ENCODE measurements around the gene SLC24A4.

Gene SLC24A4

DNA sequence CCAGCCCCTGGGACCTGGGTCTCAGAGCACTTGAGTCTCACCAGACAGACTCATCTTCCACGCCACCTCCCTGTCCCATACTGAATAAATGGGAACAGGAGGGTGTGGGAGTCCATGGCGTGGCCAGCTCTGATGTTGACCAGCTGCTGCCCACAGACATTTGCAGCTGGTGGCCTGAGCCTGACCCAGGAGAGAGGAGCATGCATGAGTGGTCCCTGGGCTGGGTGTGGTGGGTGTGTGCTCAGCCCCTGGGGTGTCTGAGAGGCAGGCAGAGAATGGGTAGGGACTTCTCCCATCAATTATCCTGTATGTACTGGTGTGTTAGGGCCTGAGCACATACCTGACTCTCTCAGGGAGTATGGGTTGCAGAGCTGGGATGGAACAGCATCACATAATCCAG lies 49.3 kb downstream of the SLC24A4 start:
- no peak for TF ChIP-seq ZNF274 (IDR thresholded peaks at IDR 0.05; ENCODE audit: low read depth, low read length)

DNA sequence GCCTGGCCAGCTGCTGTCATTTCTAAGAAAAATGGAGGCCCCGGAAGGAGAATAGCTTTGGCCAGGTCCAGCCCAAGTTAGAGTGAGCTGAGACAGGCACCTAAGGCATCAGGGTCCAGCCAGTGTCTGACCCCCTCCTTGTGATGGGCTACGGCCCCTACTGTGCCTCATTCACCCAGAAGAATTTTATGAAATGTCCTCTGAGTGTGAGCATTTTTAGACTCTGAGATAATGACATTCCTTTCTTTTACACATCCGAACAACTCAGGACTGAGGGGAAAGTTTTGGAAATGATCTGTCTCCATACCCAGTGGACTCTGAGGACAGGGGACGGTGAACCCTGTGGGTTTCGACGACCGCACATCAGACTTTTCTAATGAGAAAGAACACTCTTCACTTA lies 50.4 kb downstream of the SLC24A4 start:
- TF ChIP-seq ZNF274 (IDR thresholded peaks at IDR 0.05; ENCODE audit: low read depth, low read length): no peak
- H3K4me3 ChIP-seq (ENCODE audit: low read length): no peak overlapping the region

More for the DNA sequence above, 49.3 kb downstream of the SLC24A4 start:
- no peak overlapping the region for H3K4me3 ChIP-seq (ENCODE audit: low read length)

DNA sequence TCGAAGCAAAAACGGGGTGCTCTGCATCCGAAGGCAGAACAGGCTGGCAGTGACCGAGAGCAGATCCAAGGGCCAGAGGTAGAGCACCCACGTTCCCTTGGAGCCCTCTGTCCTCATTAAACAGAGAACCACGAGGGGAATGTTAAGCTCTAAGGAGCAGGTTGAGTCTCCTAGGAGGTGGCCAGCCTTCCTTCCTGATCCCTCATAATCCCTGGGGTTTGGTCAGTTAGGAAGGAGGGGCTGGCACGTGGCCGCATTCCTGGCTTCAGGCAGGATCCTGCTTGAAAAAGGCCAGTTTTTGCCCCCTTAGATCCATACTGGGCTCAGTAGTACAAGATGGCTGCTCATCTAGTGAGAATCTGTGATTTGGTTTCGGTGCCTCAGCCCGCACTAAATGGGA lies 57.2 kb downstream of the SLC24A4 start:
- TF ChIP-seq ZNF274 (IDR thresholded peaks at IDR 0.05; ENCODE audit: low read depth, low read length): no peak
- H3K4me3 ChIP-seq (ENCODE audit: low read length): no peak overlapping the region

DNA sequence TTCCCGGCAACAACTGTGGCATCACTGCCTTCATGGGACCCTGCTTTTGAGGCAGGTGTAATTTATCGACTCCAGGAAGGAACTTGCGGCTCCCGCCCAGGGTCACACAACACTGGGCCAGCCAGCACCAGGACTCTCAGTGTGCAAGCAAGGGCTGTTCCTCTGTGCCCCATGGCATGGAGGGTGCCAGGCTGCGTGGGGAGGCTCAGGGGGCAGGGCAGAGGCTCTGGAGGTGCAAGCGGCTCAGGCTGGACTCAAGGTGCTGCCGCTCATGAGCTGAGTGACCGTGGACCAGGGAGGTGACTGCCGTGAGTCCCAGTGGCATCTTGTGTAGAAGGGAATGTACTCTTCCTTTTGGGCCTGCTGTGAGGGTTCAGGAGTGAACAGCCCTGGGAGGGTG lies 57.6 kb downstream of the SLC24A4 start:
- no peak overlapping the region for H3K4me3 ChIP-seq (ENCODE audit: low read length)
- TF ChIP-seq ZNF274 (IDR thresholded peaks at IDR 0.05; ENCODE audit: low read depth, low read length): no peak

DNA sequence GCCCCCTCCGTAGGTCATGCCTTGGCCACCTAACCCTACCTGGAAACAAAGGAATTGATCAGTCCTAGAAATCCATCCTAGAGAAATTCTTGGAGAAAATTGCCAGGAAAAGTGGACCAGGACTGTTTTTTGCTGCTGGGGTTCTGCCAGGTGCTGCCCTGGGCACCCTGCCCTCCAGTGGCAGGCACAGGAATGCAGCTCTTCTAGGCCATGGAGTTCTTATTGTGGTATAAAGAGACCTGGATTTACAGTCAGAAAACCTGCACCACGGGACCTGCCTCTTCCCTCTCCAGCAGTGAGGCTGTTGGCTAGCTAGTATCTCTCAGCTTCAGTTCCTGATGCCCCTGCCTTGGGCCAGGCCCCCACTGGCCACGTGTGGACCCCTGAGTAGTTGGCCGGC lies 59.7 kb downstream of the SLC24A4 start:
- no peak for TF ChIP-seq ZNF274 (IDR thresholded peaks at IDR 0.05; ENCODE audit: low read depth, low read length)
- H3K4me3 ChIP-seq (ENCODE audit: low read length): no peak overlapping the region

DNA sequence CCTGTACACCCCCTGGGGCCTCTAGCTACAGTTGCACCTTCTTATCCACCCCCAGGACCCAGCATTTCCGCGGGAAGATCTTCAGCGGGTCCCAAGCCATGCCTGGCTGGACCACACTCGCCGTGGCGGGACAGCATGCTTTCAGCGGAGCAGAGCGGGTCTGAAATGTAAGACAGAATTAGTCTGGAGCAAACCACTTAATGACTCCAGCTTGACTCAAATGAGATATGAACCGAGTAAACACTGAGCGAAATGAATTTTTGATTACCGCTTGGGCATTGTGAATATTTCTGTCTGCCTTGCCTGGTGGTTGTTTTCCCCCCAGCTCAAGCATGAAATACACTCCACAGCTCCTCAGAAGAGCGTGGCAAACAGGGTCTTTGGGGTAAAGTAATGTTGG lies 60.8 kb downstream of the SLC24A4 start:
- no peak for TF ChIP-seq ZNF274 (IDR thresholded peaks at IDR 0.05; ENCODE audit: low read depth, low read length)
- H3K4me3 ChIP-seq (ENCODE audit: low read length): no peak overlapping the region

DNA sequence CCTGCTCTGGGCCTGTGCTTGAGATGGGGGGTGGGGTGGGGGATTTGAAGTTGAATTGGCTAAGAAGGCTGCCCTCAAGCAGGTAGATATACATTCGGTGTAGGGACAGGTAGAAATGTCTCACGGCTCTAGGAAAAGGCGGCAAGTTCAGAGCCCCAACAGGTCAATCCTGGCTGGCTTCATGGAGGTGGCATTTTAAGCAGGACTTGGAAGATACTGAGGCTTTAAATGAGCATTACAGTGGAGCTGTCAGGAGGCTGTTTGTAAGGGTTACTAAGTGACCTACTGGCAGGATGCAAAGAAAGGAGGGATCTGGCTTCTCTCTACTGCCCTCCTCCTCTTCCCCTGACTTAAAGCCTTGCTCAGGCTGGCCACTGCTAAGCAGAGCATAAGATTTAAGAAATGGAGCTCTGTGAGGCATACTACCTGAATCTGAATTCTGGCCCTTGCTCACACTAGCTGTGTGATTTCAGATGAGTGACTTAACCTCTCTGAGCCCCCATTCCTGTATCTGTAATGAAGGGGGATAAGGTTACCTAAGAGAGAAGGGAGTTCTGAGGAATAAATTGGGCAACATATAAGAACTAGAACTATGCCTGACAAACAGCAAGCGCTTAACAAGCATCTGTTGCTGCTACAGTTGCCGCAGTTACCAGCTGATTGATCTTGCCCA lies 61.6 kb downstream of the SLC24A4 start:
- H3K4me3 ChIP-seq (ENCODE audit: low read length): no peak overlapping the region
- TF ChIP-seq ZNF274 (IDR thresholded peaks at IDR 0.05; ENCODE audit: low read depth, low read length): no peak

DNA sequence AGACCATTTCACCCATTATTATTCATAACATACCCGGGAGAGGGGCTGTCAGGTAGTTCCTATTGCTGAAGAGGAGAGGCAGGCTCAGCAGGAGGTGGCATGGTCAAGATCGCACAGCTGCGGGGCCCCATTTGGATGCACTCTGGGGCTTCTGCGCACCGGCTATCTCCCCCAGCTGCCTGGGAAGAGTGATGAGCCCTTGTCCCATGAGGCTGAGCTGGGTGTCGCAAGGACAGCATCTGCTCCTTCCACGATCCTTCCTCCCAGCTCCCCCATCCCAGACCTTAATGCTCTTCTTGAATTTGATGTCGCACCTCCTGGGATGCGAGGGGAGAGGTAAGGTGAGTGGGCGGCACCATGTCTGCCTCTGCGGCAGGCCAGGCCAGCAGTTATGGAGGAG lies 62.6 kb downstream of the SLC24A4 start:
- no peak for TF ChIP-seq ZNF274 (IDR thresholded peaks at IDR 0.05; ENCODE audit: low read depth, low read length)
- no peak overlapping the region for H3K4me3 ChIP-seq (ENCODE audit: low read length)

DNA sequence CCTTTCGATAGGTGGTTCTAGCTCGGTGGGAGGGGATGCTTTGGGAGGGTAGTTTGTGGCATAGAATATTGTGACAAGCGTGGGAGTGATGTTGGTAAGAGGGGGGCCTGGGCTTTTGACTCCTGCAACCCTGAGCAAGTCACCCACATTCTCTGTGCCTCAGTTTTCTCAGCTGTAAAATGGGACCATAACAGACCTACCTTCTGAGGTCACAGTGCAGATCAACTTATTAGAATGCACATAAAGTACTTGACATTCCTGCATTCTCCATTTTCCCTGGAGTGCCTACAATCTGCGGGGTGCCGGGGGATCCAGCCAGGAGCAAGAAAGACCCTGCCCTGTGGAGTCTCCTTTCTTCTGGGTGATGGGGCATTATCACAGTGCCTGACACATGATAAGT lies 63.2 kb downstream of the SLC24A4 start:
- no peak for TF ChIP-seq ZNF274 (IDR thresholded peaks at IDR 0.05; ENCODE audit: low read depth, low read length)

DNA sequence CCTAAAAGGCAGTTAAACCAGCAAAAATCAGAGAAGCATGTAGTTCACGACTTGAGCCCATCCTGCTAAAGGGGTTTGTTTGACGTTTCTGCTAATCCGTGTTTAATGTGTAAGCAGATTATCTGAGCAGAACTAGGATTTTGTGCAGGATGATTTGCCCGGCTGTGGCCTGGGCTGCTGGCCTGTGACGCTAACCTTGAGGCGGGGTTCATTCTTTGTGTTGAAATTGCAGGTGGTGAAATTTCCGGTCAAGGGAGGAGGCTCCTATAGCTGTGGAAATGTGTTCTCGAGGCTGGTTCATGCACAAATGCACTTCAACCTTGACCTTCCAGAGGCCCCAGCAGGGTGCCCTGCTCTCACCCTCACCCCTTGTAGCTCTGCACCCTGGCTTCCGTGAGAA lies 63.7 kb downstream of the SLC24A4 start:
- no peak for TF ChIP-seq ZNF274 (IDR thresholded peaks at IDR 0.05; ENCODE audit: low read depth, low read length)
- H3K4me3 ChIP-seq (ENCODE audit: low read length): no peak overlapping the region

More for the DNA sequence above, 63.2 kb downstream of the SLC24A4 start:
- H3K4me3 ChIP-seq (ENCODE audit: low read length): no peak overlapping the region

DNA sequence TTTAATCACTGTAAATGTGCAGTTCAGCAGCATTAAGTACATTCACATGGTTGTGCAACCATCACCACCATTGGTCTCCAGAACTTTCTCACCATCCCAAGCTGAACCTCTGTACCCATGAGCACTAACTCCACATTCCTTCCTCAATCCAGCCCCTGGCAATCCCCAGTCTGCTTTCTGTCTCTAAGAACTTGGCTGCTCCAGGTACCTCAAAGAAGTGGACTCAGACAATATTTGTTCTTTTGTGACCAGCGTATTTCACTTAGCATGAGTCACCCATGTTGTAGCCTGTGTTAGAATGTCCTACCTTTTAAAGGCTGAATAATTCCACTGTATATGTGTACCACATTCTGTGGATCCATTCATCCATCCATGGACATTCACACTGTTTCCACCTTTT lies 64.6 kb downstream of the SLC24A4 start:
- TF ChIP-seq ZNF274 (IDR thresholded peaks at IDR 0.05; ENCODE audit: low read depth, low read length): no peak
- no peak overlapping the region for H3K4me3 ChIP-seq (ENCODE audit: low read length)

DNA sequence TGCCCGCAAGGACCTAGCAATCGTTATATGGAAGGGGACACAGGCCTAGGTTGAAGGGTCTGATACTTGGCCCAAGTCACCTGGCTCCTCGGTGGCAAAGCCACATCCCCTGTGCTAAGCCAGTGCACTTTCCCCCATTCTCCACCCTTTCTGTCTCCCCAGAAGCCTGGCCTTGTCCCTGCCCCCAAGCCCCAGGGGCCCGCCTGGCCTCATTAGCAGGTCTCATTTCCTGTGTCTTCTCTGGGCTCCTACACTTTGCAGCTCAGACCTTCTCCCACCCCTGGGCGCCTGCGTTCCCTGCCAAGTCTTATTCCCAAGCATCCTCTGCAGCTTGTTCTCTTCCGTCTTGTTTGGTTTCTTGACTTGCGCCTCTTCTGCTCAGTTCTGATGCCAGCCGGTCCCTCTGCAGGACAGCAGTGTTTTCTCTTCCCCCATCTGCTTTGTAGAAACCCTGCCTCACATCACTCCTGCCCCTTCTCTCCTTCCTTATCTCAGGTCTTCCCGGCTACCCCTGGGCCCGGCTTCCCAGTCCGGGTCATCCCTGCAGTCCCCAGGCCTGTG lies 66.7 kb downstream of the SLC24A4 start:
- no peak overlapping the region for H3K4me3 ChIP-seq (ENCODE audit: low read length)
- TF ChIP-seq ZNF274 (IDR thresholded peaks at IDR 0.05; ENCODE audit: low read depth, low read length): no peak

DNA sequence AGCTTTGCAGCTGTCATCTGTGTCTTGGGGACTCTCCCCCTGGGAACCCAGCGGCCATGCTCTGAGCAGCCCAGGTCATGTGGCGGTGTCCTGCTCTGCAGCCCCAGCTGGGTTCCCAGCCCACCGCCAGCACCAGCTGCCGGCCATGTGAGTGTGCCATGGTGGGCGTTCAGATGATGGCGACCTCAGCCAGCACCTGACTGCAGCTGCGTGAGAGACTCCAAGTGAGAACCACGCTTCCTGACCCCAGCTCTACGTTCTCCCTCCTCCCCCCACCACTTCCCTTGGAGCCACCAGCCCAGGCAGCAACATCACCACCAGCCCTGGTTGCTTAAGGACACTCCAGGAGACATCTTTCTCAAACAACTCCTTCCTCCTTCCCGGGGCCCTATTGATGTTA lies 68.8 kb downstream of the SLC24A4 start:
- TF ChIP-seq ZNF274 (IDR thresholded peaks at IDR 0.05; ENCODE audit: low read depth, low read length): no peak
- H3K4me3 ChIP-seq (ENCODE audit: low read length): no peak overlapping the region

DNA sequence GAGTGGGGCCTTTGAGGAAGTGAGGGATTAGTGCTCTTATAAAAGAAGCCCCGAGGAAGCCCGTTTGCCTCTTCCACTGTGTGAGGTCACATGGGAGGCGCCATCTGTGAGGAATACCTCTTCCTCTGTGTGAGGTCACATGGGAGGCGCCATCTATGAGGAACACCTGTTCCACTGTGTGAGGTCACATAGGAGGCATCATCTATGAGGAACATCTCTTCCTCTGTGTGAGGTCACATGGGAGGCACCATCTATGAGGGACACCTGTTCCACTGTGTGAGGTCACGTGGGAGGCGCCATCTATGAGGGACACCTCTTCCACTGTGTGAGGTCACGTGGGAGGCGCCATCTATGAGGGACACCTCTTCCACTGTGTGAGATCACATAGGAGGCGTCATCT lies 69.7 kb downstream of the SLC24A4 start:
- H3K4me3 ChIP-seq (ENCODE audit: low read length): no peak overlapping the region
- TF ChIP-seq ZNF274 (IDR thresholded peaks at IDR 0.05; ENCODE audit: low read depth, low read length): no peak

DNA sequence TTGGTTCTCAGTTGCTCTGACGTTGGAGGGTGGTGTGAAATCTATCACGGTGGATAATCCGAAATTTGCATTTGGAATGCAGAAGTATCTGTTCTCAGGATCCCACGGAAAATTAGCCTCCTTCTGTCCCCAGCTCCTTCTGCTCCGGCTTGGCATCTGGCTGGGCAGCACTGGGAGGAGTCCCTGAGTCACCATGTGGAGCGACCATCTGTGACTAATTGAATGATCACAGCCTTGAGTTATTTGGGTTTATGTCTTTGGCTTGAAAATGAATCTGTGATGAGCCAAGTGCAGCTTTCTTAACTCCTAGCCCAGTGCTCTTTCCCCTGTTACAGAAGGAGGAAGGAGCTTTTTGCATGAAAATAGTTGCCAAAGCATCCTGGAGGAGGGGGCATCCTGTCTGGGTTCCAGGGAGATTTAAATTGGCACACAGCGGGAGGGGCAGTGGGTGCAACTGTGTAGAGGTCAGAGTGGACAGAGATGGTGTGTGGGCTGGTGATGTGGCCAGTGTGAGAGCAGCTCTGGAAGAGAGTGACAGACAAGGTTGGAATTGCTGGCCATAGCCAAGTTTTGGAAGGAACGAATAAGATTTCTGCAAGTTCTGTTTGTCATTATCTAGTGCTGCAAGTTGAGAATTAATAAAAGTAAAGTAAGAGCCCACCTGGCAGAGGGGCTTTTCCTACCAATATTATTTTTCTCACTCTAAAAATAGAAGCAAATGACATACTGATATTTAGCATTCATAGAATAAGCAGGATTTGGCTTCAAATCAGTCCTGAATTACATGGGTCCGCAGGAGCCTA lies 74.4 kb downstream of the SLC24A4 start:
- no peak for TF ChIP-seq ZNF274 (IDR thresholded peaks at IDR 0.05; ENCODE audit: low read depth, low read length)
- no peak overlapping the region for H3K4me3 ChIP-seq (ENCODE audit: low read length)
